Heart right ventricle (tissue), 16 donors: Measurements from ENCODE around the gene LSM14A. TPM values are rescaled to one million over a fixed set of nuclear protein-coding genes. Genes with fewer than 3 reads are reported as not detected.

Source experiments
- ATAC-seq, 8 donors: fragments of 200-7000 bp; cut with Tn5 transposase; one replicate each; pipeline ENCODE4 v1.9.1; 2020; ENCODE audit warnings: mild to moderate bottlenecking in 8 of 8, moderate library complexity in 8 of 8, moderate number of reproducible peaks in 1 of 8
- DNase-seq, 2 donors: peaks; one replicate each; pipeline ENCODE4 v3.0.0-alpha.2; 2020
- H3K27ac ChIP-seq, 10 donors: fragments of 200-600 bp; sonication (generic) in 2 of 10; one replicate each; pipeline versions ENCODE4 v1.5.0 to v1.8.0; 2020 to 2022; ENCODE audit warnings: mild to moderate bottlenecking in 3 of 10
- H3K27me3 ChIP-seq, 7 donors: fragments of 200-600 bp; one replicate each; pipeline ENCODE4 v1.8.0; 2021 to 2022; ENCODE audit warnings: mild to moderate bottlenecking in 2 of 7
- H3K36me3 ChIP-seq, 9 donors: fragments of 200-600 bp; sonication (generic) in 1 of 9; one replicate each; pipeline versions ENCODE4 v1.5.0 to v1.8.0; 2020 to 2022; ENCODE audit warnings: mild to moderate bottlenecking in 2 of 9
- H3K4me1 ChIP-seq, 9 donors: fragments of 200-600 bp; sonication (generic) in 1 of 9; one replicate each; pipeline versions ENCODE4 v1.5.0 to v1.8.0; 2020 to 2022; ENCODE audit warnings: mild to moderate bottlenecking in 4 of 9
- H3K4me3 ChIP-seq, 10 donors: fragments of 200-600 bp; sonication (generic) in 2 of 10; one replicate each; pipeline versions ENCODE4 v1.5.0 to v1.8.0; 2020 to 2022; ENCODE audit warnings: mild to moderate bottlenecking in 7 of 10, moderate library complexity in 2 of 10
- H3K9me3 ChIP-seq, 11 donors: fragments of 200-600 bp in 10 of 11; sonication (generic) in 2 of 11; one replicate each; pipeline versions ENCODE4 v1.5.0 to v1.8.0; 2013 to 2022; ENCODE audit warnings: mild to moderate bottlenecking in 2 of 11, control low read depth in 1 of 11, moderate library complexity in 1 of 11
- CTCF ChIP-seq, 9 donors: fragments of 200-600 bp; sonication (generic) in 2 of 9; IDR thresholded peaks; one replicate each; pipeline versions ENCODE4 v1.5.0 to v1.8.0; 2021 to 2022; ENCODE audit warnings: antibody characterized with exemption in 9 of 9, mild to moderate bottlenecking in 5 of 9, moderate library complexity in 1 of 9
- WGBS, 2 donors: extraction: QIAGEN DNeasy Blood & Tissue Kit; methylation state at CpG; one replicate each; pipeline ENCODE4 v1.1.7; 2013; ENCODE audit warnings: inconsistent platforms in 1 of 2; 5-methylcytosine and 5-hydroxymethylcytosine counted together
- intact Hi-C, 10 donors: fragments of 100-400 bp; cut with DNase I; formaldehyde crosslinking; loops; one replicate each; pipeline versions ENCODE4 v1.11.1 to v1.14.2; 2022
- polyA plus RNA-seq, 2 donors: library from polyadenylated mRNA; stranded (reverse); fragments of 200-250 nt; gene quantifications; one replicate each; pipeline ENCODE4 v1.2.3, GENCODE V29; 2013
- total RNA-seq, 10 donors: library from RNA; stranded (reverse); fragmentation: NEBNext Ultra II Directional in 3 of 10; extraction: Animal tissue kit (Norgen Biotek cat#: 25700) in 3 of 10; gene quantifications; one replicate each; pipeline versions ENCODE4 v1.2.1 to v1.2.4, GENCODE V29; 2021 to 2023
- donor health status: Arrhythmogenic right ventricular cardiomyopathy.
- donor health status: ischemic (EF 13 %, LVEDD 7.1; RV severe dilation, severe dysfunction).
- donor health status: healthy with polysubstance abuse.
- donor health status: DM: no; HTN: yes; CAD: no.
- donor health status: DM: no; HTN: no; CAD: no.
- donor health status: ischemic (EF 25% LVEDD 6.9; RV normal size, moderate dysfunction).
- donor health status: ischemic (EF 25% LVEDD 5.7; RV mildly dilated, moderate dysfunction).
- donor health status: healthy.
- donor health status: DM: yes; HTN: yes; CAD: no.
- donor health status: Ischemic cardiomyopathy.
- donor health status: ischemic (EF 35%, LVEDD 5.7; RV mildly dilated, moderate dysfunction).
- donor health status: nonischemic (EF 11% LVEDD 7.7; RV severe dilation, severe dysfunction).
- donor health status: DM: yes; HTN: yes; CAD: no.
- donor health status: PGD.
- donor health status: ischemic (EF 29% LVEDD 5.4; RV normal size, mild dysfunction).
- donor health status: nonischemic (EF 23%, LVEDD 6.1; RV moderate dilation, normal function).

Gene LSM14A
- total and polyA plus RNA-seq, 12 donors, result 44.7 to 78.0 (median 66.1) TPM

GRCh38 chr19:34224996-34225658 is 52.8 kb downstream of the LSM14A start:
- TF ChIP-seq CTCF (IDR thresholded peaks at IDR 0.05), result no peak
- 95 to 97% methylated on average over 2 of the region's 2 CpGs for WGBS, 2 donors
- peaks cover 0 to 15% (median 0%) of the 10 kb centered on the region in 9 donors for H3K4me1 ChIP-seq
- intact Hi-C loops, result loop anchor here in 1 of 10 donors (10.0 kb wide), 1 partner anchor 120 kb away; no protein-coding TSS in a partner anchor
- H3K4me3 ChIP-seq, result no peak overlapping the region
- no peaks in the 10 kb centered on the region for H3K9me3 ChIP-seq
- ATAC-seq (no peak), DNase-seq (no peak)
- H3K27ac ChIP-seq, result no peak overlapping the region
- no peaks in the 10 kb centered on the region for H3K27me3 ChIP-seq
- peaks cover 0 to 100% (median 69%) of the 10 kb centered on the region in 9 donors for H3K36me3 ChIP-seq

GRCh38 chr19:34225659-34226015 is 53.3 kb downstream of the LSM14A start:
- Histone ChIP-seq H3K27ac (no peak overlapping the region), H3K9me3 (no peaks in the 10 kb centered on the region), H3K4me3 (no peak overlapping the region), H3K27me3 (no peaks in the 10 kb centered on the region), H3K36me3 (peaks cover 0 to 100% (median 72%) of the 10 kb centered on the region in 9 donors), H3K4me1 (peaks cover 0 to 15% (median 0%) of the 10 kb centered on the region in 9 donors)
- intact Hi-C loops, result loop anchor here in 1 of 10 donors (10.0 kb wide), 1 partner anchor 119 kb away; no protein-coding TSS in a partner anchor
- no peak for TF ChIP-seq CTCF (IDR thresholded peaks at IDR 0.05)
- no peak for ATAC-seq
- DNase-seq, result no peak

DNA sequence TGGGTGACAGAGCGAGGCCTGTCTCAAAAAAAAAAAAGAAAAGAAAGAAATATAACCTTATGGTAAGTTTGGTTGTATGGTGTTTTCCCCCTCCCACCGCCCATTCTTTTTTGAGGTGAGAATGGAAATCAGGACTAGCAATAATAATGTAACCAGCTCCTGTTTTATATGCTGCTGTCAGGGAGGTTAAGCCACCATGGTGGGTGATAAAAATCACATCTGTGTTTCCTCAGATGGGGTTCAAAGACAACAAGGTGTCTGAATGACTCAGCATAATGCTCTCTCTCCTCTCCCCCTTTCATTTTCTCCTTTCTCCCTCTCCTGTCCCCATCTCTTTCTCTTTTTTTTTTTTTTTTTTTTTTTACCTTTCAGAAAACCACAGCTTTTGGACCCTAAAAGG is 53.7 kb downstream of the LSM14A start:
- intact Hi-C loops, result loop anchor here in 1 of 10 donors (10.0 kb wide), 1 partner anchor 119 kb away; no protein-coding TSS in a partner anchor
- TF ChIP-seq CTCF (IDR thresholded peaks at IDR 0.05), result no peak
- WGBS, 2 donors, result 96 to 100% methylated on average over 2 of the region's 2 CpGs
- no peak for DNase-seq
- H3K4me3 ChIP-seq, result no peak overlapping the region
- H3K27ac ChIP-seq, result no peak overlapping the region
- H3K9me3 ChIP-seq, result no peaks in the 10 kb centered on the region
- no peak for ATAC-seq
- H3K27me3 ChIP-seq, result no peaks in the 10 kb centered on the region
- H3K36me3 ChIP-seq, result peaks cover 0 to 100% (median 68%) of the 10 kb centered on the region in 9 donors
- H3K4me1 ChIP-seq, result peaks cover 0 to 15% (median 0%) of the 10 kb centered on the region in 9 donors

DNA sequence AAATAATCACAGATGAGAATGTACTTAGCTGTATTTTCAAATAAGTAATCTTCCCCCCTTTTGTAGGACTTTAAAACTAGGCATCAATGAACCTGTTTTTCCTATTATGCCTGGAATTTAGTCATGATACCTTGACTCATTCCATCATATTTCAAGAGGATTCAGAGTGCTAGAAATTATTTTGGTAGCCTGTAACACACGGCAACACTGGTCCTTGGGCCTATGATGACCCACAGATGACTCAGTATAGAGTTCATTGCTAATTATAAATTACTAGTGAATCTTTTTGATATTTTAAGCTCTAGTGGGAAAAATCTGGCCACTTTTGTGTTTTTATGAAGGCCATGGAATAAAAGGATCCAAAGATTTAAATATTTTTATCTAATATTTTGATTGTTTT is 56.0 kb downstream of the LSM14A start:
- intact Hi-C loops, result loop anchor here in 1 of 10 donors (10.0 kb wide), 1 partner anchor 116 kb away; no protein-coding TSS in a partner anchor
- Histone ChIP-seq H3K36me3 (peaks cover 0 to 79% (median 48%) of the 10 kb centered on the region in 9 donors), H3K4me1 (peaks cover 4 to 34% (median 15%) of the 10 kb centered on the region in 9 donors), H3K27ac (peak overlapping the region in 1 of 10 donors; percentile 5), H3K9me3 (no peaks in the 10 kb centered on the region), H3K4me3 (no peak overlapping the region), H3K27me3 (no peaks in the 10 kb centered on the region)
- no peak for DNase-seq
- TF ChIP-seq CTCF (IDR thresholded peaks at IDR 0.05), result no peak
- 43 to 65% methylated on average over 1 of the region's 1 CpG for WGBS, 2 donors
- ATAC-seq, result no peak
